IMR-90 (cell line): ENCODE results near the gene RFX3. TPM values are rescaled to one million over a fixed set of nuclear protein-coding genes. Genes with fewer than 3 reads are reported as not detected.

ENCODE experiments used
- ATAC-seq: fragments of 200-7000 bp; cut with Tn5 transposase; 2 replicates; pipeline ENCODE4 v1.9.1; 2020; ENCODE audit warnings: low read depth, mild to moderate bottlenecking, moderate library complexity
- BruUV-seq: library from RNA; stranded (reverse); fragments of 400-500 nt; replicated peaks from 2 replicates; lab custom pipeline; 2021; lab: Mats Ljungman, UMichigan
- CTCF ChIA-PET: fragments of 300-600 bp; formaldehyde crosslinking; extraction: SDS; loops from one replicate; lab custom pipeline; 2021; ENCODE audit warnings: antibody characterized with exemption; lab: Yijun Ruan, JAX
- POLR2A ChIA-PET: fragments of 300-600 bp; sonication (Branson Sonifier 250); formaldehyde crosslinking; loops from one replicate; lab custom pipeline; 2022; ENCODE audit warnings: antibody characterized with exemption; ENCODE audit not compliant: unreplicated experiment; lab: Charles Lee
- DNase-seq: peaks from one replicate; pipeline ENCODE4 v3.0.0; 2013
- H2AFZ ChIP-seq: replicated peaks from 2 replicates; pipeline ENCODE3; 2013; ENCODE audit warnings: low read length, mild to moderate bottlenecking; ENCODE audit not compliant: poor library complexity
- H2AK5ac ChIP-seq: 2 replicates; pipeline ENCODE4 v1.6.1; 2013; ENCODE audit warnings: low read depth, low read length, inconsistent platforms
- H2AK9ac ChIP-seq: replicated peaks from 2 replicates; pipeline ENCODE3; 2013; ENCODE audit warnings: mild to moderate bottlenecking, low read depth, low read length, moderate library complexity; ENCODE audit not compliant: poor library complexity
- H2BK120ac ChIP-seq: 2 replicates; pipeline ENCODE4 v1.6.1; 2013; ENCODE audit warnings: low read depth, low read length, inconsistent platforms
- H2BK15ac ChIP-seq: 3 replicates; pipeline ENCODE4 v1.6.1; 2013; ENCODE audit warnings: low read depth, low read length, inconsistent platforms
- H2BK20ac ChIP-seq: 2 replicates; pipeline ENCODE4 v1.6.1; 2013; ENCODE audit warnings: low read depth, mild to moderate bottlenecking, inconsistent platforms, low read length, moderate library complexity
- H2BK5ac ChIP-seq: 2 replicates; pipeline ENCODE4 v1.6.1; 2013; ENCODE audit warnings: mild to moderate bottlenecking, low read depth, low read length, inconsistent platforms; ENCODE audit not compliant: poor library complexity, severe bottlenecking
- H3K14ac ChIP-seq: replicated peaks from 2 replicates; pipeline ENCODE4 v1.6.1; 2013; ENCODE audit warnings: low read depth, low read length, inconsistent platforms
- H3K18ac ChIP-seq: 2 replicates; pipeline ENCODE4 v1.6.1; 2013; ENCODE audit warnings: low read depth, low read length, control low read depth
- H3K23ac ChIP-seq: 2 replicates; pipeline ENCODE4 v1.6.1; 2013; ENCODE audit warnings: low read depth, low read length, inconsistent platforms
- H3K27ac ChIP-seq: 2 replicates; pipeline ENCODE4 v1.5.1; 2013; ENCODE audit warnings: mild to moderate bottlenecking, control low read depth, low read length; ENCODE audit not compliant: insufficient read depth
- H3K27me3 ChIP-seq: 2 replicates; pipeline ENCODE4 v1.6.1; 2013; ENCODE audit warnings: low read length; ENCODE audit not compliant: control insufficient read depth, insufficient read depth
- H3K36me3 ChIP-seq: 2 replicates; pipeline ENCODE4 v1.6.1; 2013; ENCODE audit warnings: low read length, mixed read lengths; ENCODE audit not compliant: control insufficient read depth, insufficient read depth
- H3K4ac ChIP-seq: 2 replicates; pipeline ENCODE4 v1.6.1; 2013; ENCODE audit warnings: low read depth, low read length, inconsistent platforms
- H3K4me1 ChIP-seq: 2 replicates; pipeline ENCODE4 v1.6.1; 2013; ENCODE audit warnings: low read length, mixed read lengths; ENCODE audit not compliant: control insufficient read depth, insufficient read depth
- H3K4me2 ChIP-seq: 2 replicates; pipeline ENCODE4 v1.6.1; 2013; ENCODE audit warnings: low read depth, mild to moderate bottlenecking, control low read depth, low read length, moderate library complexity
- H3K4me3 ChIP-seq: 2 replicates; pipeline ENCODE4 v1.5.1; 2013; ENCODE audit warnings: low read depth, mild to moderate bottlenecking, control low read depth, low read length, moderate library complexity; ENCODE audit not compliant: insufficient read depth
- H3K56ac ChIP-seq: 2 replicates; pipeline ENCODE4 v1.6.1; 2013; ENCODE audit warnings: low read length, inconsistent platforms; ENCODE audit not compliant: insufficient read depth; ENCODE audit errors: extremely low read depth
- H3K79me1 ChIP-seq, 2 experiments: 2 replicates each; pipeline ENCODE4 v1.6.1; 2013; ENCODE audit warnings: low read length in 2 of 2, inconsistent platforms in 1 of 2, low read depth in 1 of 2
- H3K9ac ChIP-seq: 2 replicates; pipeline ENCODE4 v1.6.1; 2013; ENCODE audit warnings: low read depth, low read length, control low read depth
- H3K9me1 ChIP-seq: 2 replicates; pipeline ENCODE4 v1.6.1; 2013; ENCODE audit warnings: low read length, inconsistent platforms; ENCODE audit not compliant: insufficient read depth
- H3K9me3 ChIP-seq: 2 replicates; pipeline ENCODE4 v1.6.1; 2013; ENCODE audit warnings: low read length; ENCODE audit not compliant: control insufficient read depth, insufficient read depth
- H4K20me1 ChIP-seq: 2 replicates; pipeline ENCODE4 v1.6.1; 2013; ENCODE audit warnings: low read length, inconsistent platforms; ENCODE audit not compliant: insufficient read depth
- H4K5ac ChIP-seq: 2 replicates; pipeline ENCODE4 v1.6.1; 2013; ENCODE audit warnings: mild to moderate bottlenecking, low read depth, low read length, control low read depth
- H4K8ac ChIP-seq, 2 experiments: 2 replicates each; pipeline ENCODE4 v1.6.1; 2013; ENCODE audit warnings: low read depth in 2 of 2, low read length in 2 of 2, control low read depth in 1 of 2, inconsistent platforms in 1 of 2
- H4K91ac ChIP-seq: 2 replicates; pipeline ENCODE4 v1.6.1; 2013; ENCODE audit warnings: low read depth, low read length, inconsistent platforms; ENCODE audit not compliant: insufficient read depth
- BHLHE40 ChIP-seq: fragments of 150-350 bp; IDR thresholded peaks from 2 replicates; pipeline ENCODE4 v1.6.1; 2016; ENCODE audit warnings: mild to moderate bottlenecking, low read depth, low read length
- CEBPB ChIP-seq: IDR thresholded peaks from 2 replicates; pipeline ENCODE4 v1.6.1; 2012; ENCODE audit warnings: low read depth, low read length, improper control_type of control experiment
- CHD1 ChIP-seq: IDR thresholded peaks from 2 replicates; pipeline ENCODE4 v1.6.1; 2012; ENCODE audit warnings: low read depth, low read length, improper control_type of control experiment
- CTCF ChIP-seq: conservative IDR thresholded peaks from 2 replicates; pipeline ENCODE4 v1.5.1; 2012; ENCODE audit warnings: mild to moderate bottlenecking, low read depth, low read length, improper control_type of control experiment
- ELK1 ChIP-seq: fragments of 150-350 bp; IDR thresholded peaks from 2 replicates; pipeline ENCODE4 v1.6.1; 2016; ENCODE audit warnings: low read depth, mild to moderate bottlenecking, low read length, moderate library complexity, borderline replicate concordance
- FOS ChIP-seq: fragments of 150-350 bp; IDR thresholded peaks from 2 replicates; pipeline ENCODE4 v1.6.1; 2016; ENCODE audit warnings: low read depth, low read length
- MAFK ChIP-seq: IDR thresholded peaks from 2 replicates; pipeline ENCODE4 v1.6.1; 2012; ENCODE audit warnings: low read depth, low read length, improper control_type of control experiment
- MAZ ChIP-seq: IDR thresholded peaks from 2 replicates; pipeline ENCODE4 v1.6.1; 2012; ENCODE audit warnings: low read depth, mild to moderate bottlenecking, low read length, improper control_type of control experiment, moderate library complexity, borderline replicate concordance
- MXI1 ChIP-seq: IDR thresholded peaks from 2 replicates; pipeline ENCODE4 v1.6.1; 2012; ENCODE audit warnings: low read depth, mild to moderate bottlenecking, low read length, moderate library complexity, borderline replicate concordance
- NFE2L2 ChIP-seq: fragments of 150-350 bp; IDR thresholded peaks from 2 replicates; pipeline ENCODE4 v1.6.1; 2016; ENCODE audit warnings: low read depth, mild to moderate bottlenecking, low read length
- POLR2A ChIP-seq: IDR thresholded peaks from 2 replicates; pipeline ENCODE4 v1.6.1; 2012; ENCODE audit warnings: mild to moderate bottlenecking, low read depth, low read length
- RAD21 ChIP-seq: IDR thresholded peaks from 2 replicates; pipeline ENCODE4 v1.6.1; 2012; ENCODE audit warnings: low read length, improper control_type of control experiment
- RCOR1 ChIP-seq: IDR thresholded peaks from 2 replicates; pipeline ENCODE4 v1.6.1; 2012; ENCODE audit warnings: mild to moderate bottlenecking, low read length, improper control_type of control experiment; ENCODE audit not compliant: insufficient replicate concordance
- RFX5 ChIP-seq: IDR thresholded peaks from 2 replicates; pipeline ENCODE4 v1.8.0; 2012; ENCODE audit warnings: low read depth, mild to moderate bottlenecking, low read length, moderate library complexity
- SMC3 ChIP-seq: fragments of 150-350 bp; IDR thresholded peaks from 2 replicates; pipeline ENCODE4 v1.6.1; 2016; ENCODE audit warnings: low read depth, mild to moderate bottlenecking, antibody characterized with exemption, low read length, moderate library complexity
- USF2 ChIP-seq: fragments of 150-350 bp; IDR thresholded peaks from 2 replicates; pipeline ENCODE4 v1.6.1; 2017; ENCODE audit warnings: mild to moderate bottlenecking, antibody characterized with exemption, low read length, low read depth
- WGBS, 2 experiments: methylation state at CpG; one replicate each; pipeline versions ENCODE4 v1.1.5 to v1.1.7; 2013; ENCODE audit warnings: missing lambda C conversion rate in 2 of 2; ENCODE audit not compliant: insufficient read length in 1 of 2; ENCODE audit errors: extremely low coverage in 2 of 2; 5-methylcytosine and 5-hydroxymethylcytosine counted together
- dilution Hi-C: fragments of 300-500 bp; cut with HindIII; formaldehyde crosslinking; loops from one replicate; pipeline ENCODE4 v1.14.3; 2018; ENCODE audit warnings: low sequenced_read_pairs; ENCODE audit not compliant: unreplicated experiment
- in situ Hi-C: fragments of 300-500 bp; cut with MboI; formaldehyde crosslinking; loops from 3 replicates; pipeline ENCODE4 v1.14.3; 2019; ENCODE audit warnings: low sequenced_read_pairs, inconsistent platforms, mixed read lengths
- intact Hi-C: fragments of 100-400 bp; cut with micrococcal nuclease; formaldehyde crosslinking; loops from 2 replicates; pipeline ENCODE4 v1.10.0; 2022
- polyA plus RNA-seq, 3 experiments: library from polyadenylated mRNA; depleted of rRNA; stranded (reverse); fragments of >200 nt; gene quantifications; 2 replicates each; pipeline ENCODE4 v1.2.3, GENCODE V29; 2012; ENCODE audit warnings: low replicate concordance in 1 of 3
- total RNA-seq: library from RNA; depleted of rRNA; stranded (reverse); fragments of >200 nt; gene quantifications from 2 replicates; pipeline ENCODE4 v1.2.3, GENCODE V29; 2012

Gene RFX3
- total and polyA plus RNA-seq, 2 of the 4 experiments (the other 2 are of a cell fraction) = 1.7 to 2.7 TPM

- Histone ChIP-seq H4K8ac (no peak overlapping the region), H4K5ac (no peak overlapping the region), H2AK5ac (no peak overlapping the region), H4K91ac (no peak overlapping the region), H3K4me1 (no peaks in the 10 kb centered on the region), H2BK15ac (no peak overlapping the region), H3K27me3 (no peaks in the 10 kb centered on the region), H2AFZ (no peak overlapping the region), H3K4ac (no peak overlapping the region), H4K20me1 (no peaks in the 10 kb centered on the region), H3K9me3 (no peaks in the 10 kb centered on the region), H3K14ac (no peak overlapping the region), H3K18ac (no peak overlapping the region), H3K56ac (no peak overlapping the region), H2AK9ac (peak overlapping the region; percentile 37), H3K36me3 (no peaks in the 10 kb centered on the region), H3K23ac (no peak overlapping the region), H3K4me2 (no peak overlapping the region), H3K4me3 (no peak overlapping the region), H3K79me1 (no peaks in the 10 kb centered on the region), H2BK120ac (no peak overlapping the region), H3K27ac (no peak overlapping the region), H3K9ac (no peak overlapping the region), H2BK5ac (no peak overlapping the region), H3K9me1 (no peaks in the 10 kb centered on the region), H2BK20ac (no peak overlapping the region)
- 100% methylated on average over 5 of the region's 11 CpGs; no CpG with 5 or more reads in 1 of the 2 experiments for WGBS, 2 experiments
- in situ Hi-C loops (no loop called here), intact Hi-C loops (no loop called here), dilution Hi-C loops (no loop called here)
- DNase-seq = no peak
- BruUV-seq = no TSS peak
- no peak for TF ChIP-seq NFE2L2
- no peak for TF ChIP-seq CTCF
- TF ChIP-seq ELK1 = no peak
- TF ChIP-seq CHD1 = no peak
- no peak for TF ChIP-seq RCOR1
- no peak for TF ChIP-seq RAD21
- TF ChIP-seq MXI1 = no peak
- TF ChIP-seq MAZ = no peak
- TF ChIP-seq MAFK = no peak
- no peak for TF ChIP-seq FOS
- no peak for TF ChIP-seq SMC3
- TF ChIP-seq USF2 = no peak
- TF ChIP-seq POLR2A = no peak
- TF ChIP-seq RFX5 = no peak
- TF ChIP-seq CEBPB = no peak
- TF ChIP-seq BHLHE40 = no peak
- CTCF ChIA-PET = interaction anchor here (0.6 kb wide), 1 partner anchor 1352 kb away, joined by 3 read pairs; no protein-coding TSS in a partner anchor
- no peak for ATAC-seq
- POLR2A ChIA-PET = no interaction called here
These were observed 105.9 kb downstream of the RFX3 start for GRCh38 chr9:3419893-3420292.
